ENCODE measurements around the gene CDH4.
"Not testable (repeated sequence)": the region's sequence is repeated elsewhere in the genome, so short reads cannot be mapped to it uniquely, and the experiment has no call there.

The CDH4 gene

DNA sequence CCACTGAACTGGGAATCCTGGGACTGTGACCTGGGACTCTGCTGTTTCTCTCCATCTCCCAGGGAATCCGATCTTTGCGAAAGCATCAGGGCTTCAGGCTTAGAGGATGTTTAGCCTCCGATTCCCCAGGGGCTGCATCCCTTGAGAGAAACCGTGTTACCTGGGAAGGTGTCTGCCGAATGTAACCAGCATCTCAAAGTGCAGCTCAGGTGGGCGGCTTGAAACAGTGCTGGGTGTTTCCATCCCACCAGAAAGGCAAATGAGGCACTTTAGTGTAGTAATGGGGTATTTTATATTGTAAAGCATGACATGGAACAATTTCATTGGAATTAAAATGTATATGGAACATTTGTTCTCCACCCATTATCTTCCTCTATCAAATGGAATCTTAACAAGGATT lies 15.2 kb downstream of the CDH4 start:
- no peak for ATAC-seq (ENCODE audit: insufficient read depth, low read depth)
- H3K4me3 ChIP-seq (ENCODE audit: low read depth in 1 of 2, low read length in 2 of 2): no peak overlapping the region

DNA sequence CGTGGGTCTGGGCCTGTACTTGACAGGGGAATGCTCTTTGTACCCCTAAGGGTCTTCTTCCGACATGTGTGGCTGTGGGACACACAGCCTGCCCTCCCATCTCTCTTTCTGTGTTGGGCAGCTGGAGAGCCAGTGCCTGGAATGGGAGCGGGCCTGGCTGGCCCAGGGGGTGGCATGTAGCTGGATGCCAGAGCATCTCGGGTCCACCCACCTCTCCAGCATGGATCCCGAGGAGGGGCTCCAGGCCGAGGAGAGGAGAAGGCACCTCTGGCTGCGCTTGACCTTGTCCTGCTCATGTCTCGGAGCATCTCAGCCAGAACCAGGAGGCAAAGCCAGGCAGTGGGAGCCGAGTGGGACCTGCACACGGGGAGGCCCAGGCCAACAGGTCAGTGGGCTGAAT lies 16.0 kb downstream of the CDH4 start:
- Histone ChIP-seq H3K27ac (ENCODE audit: low read length) (no peak overlapping the region), H3K9me3 (ENCODE audit: insufficient read depth, low read length, severe bottlenecking) (no peaks in the 10 kb centered on the region), H3K27me3 (ENCODE audit: insufficient read depth, low read length, poor library complexity) (peaks cover 35% of the 10 kb centered on the region), H3K4me3 (ENCODE audit: low read depth in 1 of 2, low read length in 2 of 2) (no peak overlapping the region), H2AFZ (ENCODE audit: low read depth, low read length) (no peak overlapping the region), H3K79me2 (ENCODE audit: insufficient read depth, low read length) (no peaks in the 10 kb centered on the region), H4K20me1 (ENCODE audit: insufficient read depth, low read length) (no peaks in the 10 kb centered on the region; the same call in 1 of the 2 replicates), H3K4me2 (ENCODE audit: insufficient read depth, low read length) (no peak overlapping the region), H3K9ac (ENCODE audit: low read depth, low read length) (no peak overlapping the region), H3K36me3 (ENCODE audit: insufficient read depth, low read length) (no peaks in the 10 kb centered on the region), H3K4me1 (ENCODE audit: insufficient read depth, low read length) (no peaks in the 10 kb centered on the region)
- ATAC-seq (ENCODE audit: insufficient read depth, low read depth) (no peak), DNase-seq (no peak)
- no peak for TF ChIP-seq EZH2 (IDR thresholded peaks at IDR 0.05; ENCODE audit: borderline replicate concordance, low read depth, low read length, severe bottlenecking)
- TF ChIP-seq, protein P1, sequence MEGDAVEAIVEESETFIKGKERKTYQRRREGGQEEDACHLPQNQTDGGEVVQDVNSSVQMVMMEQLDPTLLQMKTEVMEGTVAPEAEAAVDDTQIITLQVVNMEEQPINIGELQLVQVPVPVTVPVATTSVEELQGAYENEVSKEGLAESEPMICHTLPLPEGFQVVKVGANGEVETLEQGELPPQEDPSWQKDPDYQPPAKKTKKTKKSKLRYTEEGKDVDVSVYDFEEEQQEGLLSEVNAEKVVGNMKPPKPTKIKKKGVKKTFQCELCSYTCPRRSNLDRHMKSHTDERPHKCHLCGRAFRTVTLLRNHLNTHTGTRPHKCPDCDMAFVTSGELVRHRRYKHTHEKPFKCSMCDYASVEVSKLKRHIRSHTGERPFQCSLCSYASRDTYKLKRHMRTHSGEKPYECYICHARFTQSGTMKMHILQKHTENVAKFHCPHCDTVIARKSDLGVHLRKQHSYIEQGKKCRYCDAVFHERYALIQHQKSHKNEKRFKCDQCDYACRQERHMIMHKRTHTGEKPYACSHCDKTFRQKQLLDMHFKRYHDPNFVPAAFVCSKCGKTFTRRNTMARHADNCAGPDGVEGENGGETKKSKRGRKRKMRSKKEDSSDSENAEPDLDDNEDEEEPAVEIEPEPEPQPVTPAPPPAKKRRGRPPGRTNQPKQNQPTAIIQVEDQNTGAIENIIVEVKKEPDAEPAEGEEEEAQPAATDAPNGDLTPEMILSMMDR (IDR thresholded peaks at IDR 0.05; ENCODE audit: borderline replicate concordance, extremely low read depth, low read length, poor library complexity, severe bottlenecking): no peak

More for the DNA sequence above, 15.2 kb downstream of the CDH4 start:
- no peaks in the 10 kb centered on the region for H3K79me2 ChIP-seq (ENCODE audit: insufficient read depth, low read length)
- no peak overlapping the region for H3K9ac ChIP-seq (ENCODE audit: low read depth, low read length)
- H3K27ac ChIP-seq (ENCODE audit: low read length): no peak overlapping the region
- no peaks in the 10 kb centered on the region for H3K9me3 ChIP-seq (ENCODE audit: insufficient read depth, low read length, severe bottlenecking)
- H3K36me3 ChIP-seq (ENCODE audit: insufficient read depth, low read length): no peaks in the 10 kb centered on the region
- TF ChIP-seq, protein P1 (IDR thresholded peaks at IDR 0.05; ENCODE audit: borderline replicate concordance, extremely low read depth, low read length, poor library complexity, severe bottlenecking): no peak
- no peak for TF ChIP-seq EZH2 (IDR thresholded peaks at IDR 0.05; ENCODE audit: borderline replicate concordance, low read depth, low read length, severe bottlenecking)
- no peak overlapping the region for H2AFZ ChIP-seq (ENCODE audit: low read depth, low read length)
- no peak for DNase-seq
- H3K4me2 ChIP-seq (ENCODE audit: insufficient read depth, low read length): no peak overlapping the region
- no peaks in the 10 kb centered on the region; the same call in 1 of the 2 replicates for H4K20me1 ChIP-seq (ENCODE audit: insufficient read depth, low read length)
- H3K27me3 ChIP-seq (ENCODE audit: insufficient read depth, low read length, poor library complexity): peaks cover 35% of the 10 kb centered on the region
- H3K4me1 ChIP-seq (ENCODE audit: insufficient read depth, low read length): no peaks in the 10 kb centered on the region

DNA sequence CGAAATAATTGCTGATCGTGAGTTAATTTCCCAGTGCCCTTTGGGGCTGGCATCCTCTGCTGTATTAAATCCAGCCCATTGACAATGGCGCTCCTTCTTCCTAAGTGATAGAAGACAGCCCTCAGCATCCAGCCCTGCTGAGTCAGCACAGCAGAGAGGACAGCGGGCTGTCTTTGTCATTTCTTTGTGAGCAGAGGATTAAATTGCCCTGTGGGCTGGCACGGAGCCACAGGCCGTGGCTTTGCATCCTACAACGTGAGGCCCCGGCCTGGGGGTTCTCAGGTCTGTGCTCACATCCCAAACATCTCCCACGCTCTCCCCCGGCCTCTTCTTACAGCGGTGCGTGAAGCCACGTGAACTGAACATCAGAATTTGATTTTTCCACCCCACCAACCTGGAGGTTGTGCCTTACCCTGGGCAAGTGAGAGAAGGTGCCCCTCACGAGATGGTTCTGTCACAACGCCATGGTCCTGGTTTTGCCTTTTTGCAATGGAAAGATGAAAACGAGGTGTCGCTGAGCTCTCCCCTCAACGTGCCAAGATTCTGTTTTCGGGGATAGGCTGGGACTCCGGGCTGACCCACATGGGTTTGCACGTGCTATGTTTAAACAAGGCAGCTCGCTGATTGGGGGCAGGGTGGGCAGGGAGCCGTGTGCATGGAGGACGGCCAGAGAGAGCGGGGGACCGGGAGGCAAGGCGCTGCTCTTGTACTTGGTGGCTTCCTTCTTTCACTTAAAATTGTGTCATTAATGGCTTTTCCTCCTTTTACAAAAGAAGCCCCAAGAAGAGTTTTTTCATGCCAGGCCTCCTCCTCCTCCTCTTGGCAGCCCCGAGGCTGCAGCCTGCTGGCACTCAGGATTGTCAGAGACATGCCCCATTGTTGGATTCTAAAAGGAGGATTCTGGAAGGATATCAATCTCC lies 19.5 kb downstream of the CDH4 start:
- H3K36me3 ChIP-seq (ENCODE audit: insufficient read depth, low read length): no peaks in the 10 kb centered on the region
- peaks cover 18% of the 10 kb centered on the region for H3K27me3 ChIP-seq (ENCODE audit: insufficient read depth, low read length, poor library complexity)
- H4K20me1 ChIP-seq (ENCODE audit: insufficient read depth, low read length): no peaks in the 10 kb centered on the region; the same call in 1 of the 2 replicates
- no peaks in the 10 kb centered on the region for H3K9me3 ChIP-seq (ENCODE audit: insufficient read depth, low read length, severe bottlenecking)
- no peaks in the 10 kb centered on the region for H3K79me2 ChIP-seq (ENCODE audit: insufficient read depth, low read length)
- no peak overlapping the region for H3K4me3 ChIP-seq (ENCODE audit: low read depth in 1 of 2, low read length in 2 of 2)
- H3K4me1 ChIP-seq (ENCODE audit: insufficient read depth, low read length): no peaks in the 10 kb centered on the region
- no peak overlapping the region for H3K27ac ChIP-seq (ENCODE audit: low read length)
- no peak for ATAC-seq (ENCODE audit: insufficient read depth, low read depth)
- no peak overlapping the region for H3K9ac ChIP-seq (ENCODE audit: low read depth, low read length)
- no peak for DNase-seq
- TF ChIP-seq, protein P1 (IDR thresholded peaks at IDR 0.05; ENCODE audit: borderline replicate concordance, extremely low read depth, low read length, poor library complexity, severe bottlenecking): no peak
- no peak for TF ChIP-seq EZH2 (IDR thresholded peaks at IDR 0.05; ENCODE audit: borderline replicate concordance, low read depth, low read length, severe bottlenecking)
- H2AFZ ChIP-seq (ENCODE audit: low read depth, low read length): no peak overlapping the region
- H3K4me2 ChIP-seq (ENCODE audit: insufficient read depth, low read length): no peak overlapping the region

DNA sequence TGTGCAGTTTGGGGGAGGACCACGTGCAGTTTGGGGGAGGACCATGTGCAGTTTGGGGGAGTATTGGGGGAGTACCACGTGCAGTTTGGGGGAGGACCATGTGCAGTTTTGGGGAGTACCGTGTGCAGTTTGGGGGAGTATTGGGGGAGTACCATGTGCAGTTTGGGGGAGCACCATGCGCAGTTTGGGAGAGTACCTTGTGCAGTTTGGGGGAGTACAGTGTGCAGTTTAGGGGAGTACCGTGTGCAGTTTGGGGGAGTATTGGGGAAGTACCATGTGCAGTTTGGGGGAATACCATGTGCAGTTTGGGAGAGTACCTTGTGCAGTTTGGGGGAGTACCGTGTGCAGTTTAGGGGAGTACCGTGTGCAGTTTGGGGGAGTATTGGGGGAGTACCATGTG lies 21.0 kb downstream of the CDH4 start:
- peaks cover 13% of the 10 kb centered on the region for H3K27me3 ChIP-seq (ENCODE audit: insufficient read depth, low read length, poor library complexity)
- H3K79me2 ChIP-seq (ENCODE audit: insufficient read depth, low read length); H3K4me3 ChIP-seq (ENCODE audit: low read depth in 1 of 2, low read length in 2 of 2); H3K9me3 ChIP-seq (ENCODE audit: insufficient read depth, low read length, severe bottlenecking); H3K4me2 ChIP-seq (ENCODE audit: insufficient read depth, low read length); H2AFZ ChIP-seq (ENCODE audit: low read depth, low read length); H3K9ac ChIP-seq (ENCODE audit: low read depth, low read length); H4K20me1 ChIP-seq (ENCODE audit: insufficient read depth, low read length); ATAC-seq (ENCODE audit: insufficient read depth, low read depth); H3K4me1 ChIP-seq (ENCODE audit: insufficient read depth, low read length); H3K27ac ChIP-seq (ENCODE audit: low read length); DNase-seq; H3K36me3 ChIP-seq (ENCODE audit: insufficient read depth, low read length): not testable (repeated sequence)

DNA sequence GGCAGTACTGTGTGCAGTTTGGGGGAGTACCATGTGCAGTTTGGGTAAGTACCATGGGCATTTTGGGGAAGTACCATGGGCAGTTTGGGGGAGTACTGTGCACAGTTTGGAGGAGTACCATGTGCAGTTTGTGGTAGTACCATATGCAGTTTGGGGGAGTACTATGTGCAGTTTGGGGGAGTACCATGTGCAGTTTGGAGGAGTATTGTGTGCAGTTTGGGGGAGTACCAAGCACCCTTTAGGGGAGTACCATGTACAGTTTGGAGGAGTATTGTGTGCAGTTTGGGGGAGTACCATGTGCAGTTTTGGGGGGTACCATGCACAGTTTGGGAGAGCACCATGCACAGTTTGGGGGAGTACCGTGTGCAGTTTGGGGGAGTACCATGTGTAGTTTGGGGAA lies 21.6 kb downstream of the CDH4 start:
- DNase-seq; H3K4me2 ChIP-seq (ENCODE audit: insufficient read depth, low read length); H3K27me3 ChIP-seq (ENCODE audit: insufficient read depth, low read length, poor library complexity); H3K4me1 ChIP-seq (ENCODE audit: insufficient read depth, low read length); H3K79me2 ChIP-seq (ENCODE audit: insufficient read depth, low read length); H3K9ac ChIP-seq (ENCODE audit: low read depth, low read length); H3K9me3 ChIP-seq (ENCODE audit: insufficient read depth, low read length, severe bottlenecking); ATAC-seq (ENCODE audit: insufficient read depth, low read depth); H3K27ac ChIP-seq (ENCODE audit: low read length); H3K4me3 ChIP-seq (ENCODE audit: low read depth in 1 of 2, low read length in 2 of 2); H3K36me3 ChIP-seq (ENCODE audit: insufficient read depth, low read length); H4K20me1 ChIP-seq (ENCODE audit: insufficient read depth, low read length); H2AFZ ChIP-seq (ENCODE audit: low read depth, low read length): not testable (repeated sequence)
